Mesenchymal stem cell (in vitro differentiated cells and primary cell): Measurements from ENCODE around the gene ADCY3.

Experiments used
- DNase-seq: peaks from one replicate; pipeline ENCODE4 v3.0.0-alpha.2; 2013
- H2AFZ ChIP-seq: one replicate; pipeline ENCODE4 v1.6.1; 2013; ENCODE audit warnings: low read depth, mild to moderate bottlenecking, control low read depth, inconsistent platforms, low read length, moderate library complexity
- H2AK5ac ChIP-seq: 2 replicates; pipeline ENCODE4 v1.6.1; 2013; ENCODE audit warnings: low read length, moderate library complexity, mild to moderate bottlenecking, inconsistent platforms; ENCODE audit not compliant: severe bottlenecking
- H2BK120ac ChIP-seq: one replicate; pipeline ENCODE4 v1.6.1; 2013; ENCODE audit warnings: low read depth, mild to moderate bottlenecking, inconsistent platforms, low read length, moderate library complexity
- H2BK12ac ChIP-seq, 2 experiments: one replicate each; pipeline ENCODE4 v1.6.1; 2013; ENCODE audit warnings: inconsistent platforms in 2 of 2, low read length in 2 of 2, mild to moderate bottlenecking in 2 of 2, moderate library complexity in 2 of 2, control low read depth in 1 of 2
- H2BK15ac ChIP-seq: one replicate; pipeline ENCODE4 v1.6.1; 2013; ENCODE audit warnings: mild to moderate bottlenecking, low read depth, inconsistent platforms; ENCODE audit not compliant: poor library complexity, severe bottlenecking
- H2BK5ac ChIP-seq: 2 replicates; pipeline ENCODE4 v1.6.1; 2013; ENCODE audit warnings: low read depth, mild to moderate bottlenecking, low read length, control low read depth, inconsistent platforms; ENCODE audit not compliant: poor library complexity, severe bottlenecking
- H3K14ac ChIP-seq, 2 experiments: one replicate each; pipeline ENCODE4 v1.6.1; 2013; ENCODE audit warnings: inconsistent platforms in 2 of 2, low read length in 2 of 2, control low read depth in 1 of 2, mild to moderate bottlenecking in 1 of 2, moderate library complexity in 1 of 2
- H3K18ac ChIP-seq, 2 experiments: one replicate each; pipeline ENCODE4 v1.6.1; 2013; ENCODE audit warnings: inconsistent platforms in 2 of 2, low read length in 2 of 2, control low read depth in 1 of 2, low read depth in 1 of 2, mild to moderate bottlenecking in 1 of 2
- H3K23ac ChIP-seq, 2 experiments: one replicate each; pipeline ENCODE4 v1.6.1; 2013; ENCODE audit warnings: inconsistent platforms in 2 of 2, low read length in 2 of 2, mild to moderate bottlenecking in 2 of 2, moderate library complexity in 2 of 2, control low read depth in 1 of 2
- H3K27ac ChIP-seq: 2 replicates; pipeline ENCODE4 v1.5.1; 2013; ENCODE audit warnings: mild to moderate bottlenecking, moderate library complexity, low read length, control low read depth, inconsistent platforms; ENCODE audit not compliant: poor library complexity, severe bottlenecking
- H3K27me3 ChIP-seq, 2 experiments: 2 replicates each; pipeline versions ENCODE4 v1.6.1 to v1.7.0; 2013; ENCODE audit warnings: low read length in 2 of 2, mild to moderate bottlenecking in 2 of 2, moderate library complexity in 2 of 2, control low read depth in 1 of 2, inconsistent platforms in 1 of 2; ENCODE audit not compliant: control insufficient read depth in 1 of 2, insufficient read depth in 1 of 2
- H3K36me3 ChIP-seq, 2 experiments: 2 replicates each; pipeline versions ENCODE4 v1.6.1 to v1.7.0; 2013; ENCODE audit warnings: low read length in 2 of 2, control low read depth in 1 of 2, inconsistent platforms in 1 of 2, low read depth in 1 of 2, mild to moderate bottlenecking in 1 of 2; ENCODE audit not compliant: insufficient read depth in 2 of 2, control insufficient read depth in 1 of 2
- H3K4ac ChIP-seq, 2 experiments: one replicate each; pipeline ENCODE4 v1.6.1; 2013; ENCODE audit warnings: inconsistent platforms in 2 of 2, low read length in 2 of 2, mild to moderate bottlenecking in 2 of 2, moderate library complexity in 2 of 2, control low read depth in 1 of 2, low read depth in 1 of 2
- H3K4me1 ChIP-seq: 2 replicates; pipeline ENCODE4 v1.6.1; 2013; ENCODE audit warnings: low read depth, low read length, control low read depth; ENCODE audit not compliant: control insufficient read depth, insufficient read depth
- H3K4me2 ChIP-seq: 2 replicates; pipeline ENCODE4 v1.6.1; 2013; ENCODE audit warnings: low read length, mild to moderate bottlenecking, inconsistent platforms; ENCODE audit not compliant: poor library complexity, severe bottlenecking
- H3K4me3 ChIP-seq, 2 experiments: 2 replicates each; pipeline versions ENCODE4 v1.5.1 to v1.7.0; 2013; ENCODE audit warnings: low read length in 2 of 2, mild to moderate bottlenecking in 2 of 2, control low read depth in 1 of 2, low read depth in 1 of 2; ENCODE audit not compliant: insufficient read depth in 1 of 2
- H3K79me1 ChIP-seq: replicated peaks from 2 replicates; pipeline ENCODE4 v1.6.1; 2013; ENCODE audit warnings: mild to moderate bottlenecking, control low read depth, low read length, inconsistent platforms; ENCODE audit not compliant: poor library complexity, severe bottlenecking
- H3K9ac ChIP-seq: 2 replicates; pipeline ENCODE4 v1.7.0; 2013; ENCODE audit warnings: mild to moderate bottlenecking, low read length, moderate library complexity
- H3K9me3 ChIP-seq: 2 replicates; pipeline ENCODE4 v1.7.0; 2013; ENCODE audit warnings: mild to moderate bottlenecking, low read length; ENCODE audit not compliant: control insufficient read depth
- H4K8ac ChIP-seq: one replicate; pipeline ENCODE4 v1.6.1; 2013; ENCODE audit warnings: inconsistent platforms, mild to moderate bottlenecking, low read length, moderate library complexity
- H4K91ac ChIP-seq: one replicate; pipeline ENCODE4 v1.6.1; 2013; ENCODE audit warnings: mild to moderate bottlenecking, low read length, inconsistent platforms
- WGBS: methylation state at CpG from one replicate; pipeline ENCODE4 v1.1.7; 2013; ENCODE audit warnings: mixed read lengths; 5-methylcytosine and 5-hydroxymethylcytosine counted together

Gene ADCY3

DNA sequence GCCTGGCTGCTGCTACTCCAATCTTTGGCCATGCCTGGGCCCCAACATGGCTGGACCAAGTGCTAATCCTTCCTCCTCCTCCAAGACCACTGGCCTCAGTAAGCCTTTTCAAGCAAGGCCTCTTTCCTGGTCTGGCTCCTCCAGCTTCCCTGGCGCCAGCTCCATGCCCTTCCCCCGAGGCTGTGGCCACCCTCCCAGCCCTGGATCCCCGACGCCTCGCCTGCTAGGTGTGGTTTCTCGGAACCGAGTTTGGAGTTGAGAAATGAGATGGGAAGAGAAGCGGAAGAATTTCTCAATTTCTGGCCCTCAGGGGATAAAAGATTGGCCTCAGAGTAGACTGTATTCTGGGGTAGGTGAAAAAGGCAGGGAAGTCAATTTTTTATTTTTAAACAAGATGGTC is 46.4 kb downstream of the ADCY3 start:
- no peak overlapping the region for H2BK15ac ChIP-seq
- H3K9ac ChIP-seq = peak overlapping the region; percentile 25
- no peak overlapping the region for H2BK5ac ChIP-seq
- no peak overlapping the region for H4K8ac ChIP-seq
- H3K4me1 ChIP-seq = peaks cover 17% of the 10 kb centered on the region
- peak overlapping the region in 1 of 2 experiments; percentile 11 for H3K18ac ChIP-seq
- H3K9me3 ChIP-seq = no peaks in the 10 kb centered on the region
- H3K4me3 ChIP-seq = no peak overlapping the region
- peak overlapping the region; percentile 31 for H4K91ac ChIP-seq
- H3K4me2 ChIP-seq = no peak overlapping the region
- no peak overlapping the region for H2AK5ac ChIP-seq
- H3K27me3 ChIP-seq = no peaks in the 10 kb centered on the region
- peaks cover 22% of the 10 kb centered on the region for H3K79me1 ChIP-seq
- peak overlapping the region in 1 of 2 experiments; percentile 57 for H3K4ac ChIP-seq
- H3K23ac ChIP-seq = no peak overlapping the region
- WGBS = 99% methylated on average over 8 of the region's 8 CpGs
- no peak overlapping the region for H2AFZ ChIP-seq
- H3K27ac ChIP-seq = no peak overlapping the region
- no peak overlapping the region for H2BK120ac ChIP-seq
- peak overlapping the region; percentile 3 to 21 for H2BK12ac ChIP-seq
- H3K36me3 ChIP-seq = peaks cover 0 to 14% of the 10 kb centered on the region in 2 experiments
- DNase-seq = no peak
- peak overlapping the region in 1 of 2 experiments; percentile 35 for H3K14ac ChIP-seq

DNA sequence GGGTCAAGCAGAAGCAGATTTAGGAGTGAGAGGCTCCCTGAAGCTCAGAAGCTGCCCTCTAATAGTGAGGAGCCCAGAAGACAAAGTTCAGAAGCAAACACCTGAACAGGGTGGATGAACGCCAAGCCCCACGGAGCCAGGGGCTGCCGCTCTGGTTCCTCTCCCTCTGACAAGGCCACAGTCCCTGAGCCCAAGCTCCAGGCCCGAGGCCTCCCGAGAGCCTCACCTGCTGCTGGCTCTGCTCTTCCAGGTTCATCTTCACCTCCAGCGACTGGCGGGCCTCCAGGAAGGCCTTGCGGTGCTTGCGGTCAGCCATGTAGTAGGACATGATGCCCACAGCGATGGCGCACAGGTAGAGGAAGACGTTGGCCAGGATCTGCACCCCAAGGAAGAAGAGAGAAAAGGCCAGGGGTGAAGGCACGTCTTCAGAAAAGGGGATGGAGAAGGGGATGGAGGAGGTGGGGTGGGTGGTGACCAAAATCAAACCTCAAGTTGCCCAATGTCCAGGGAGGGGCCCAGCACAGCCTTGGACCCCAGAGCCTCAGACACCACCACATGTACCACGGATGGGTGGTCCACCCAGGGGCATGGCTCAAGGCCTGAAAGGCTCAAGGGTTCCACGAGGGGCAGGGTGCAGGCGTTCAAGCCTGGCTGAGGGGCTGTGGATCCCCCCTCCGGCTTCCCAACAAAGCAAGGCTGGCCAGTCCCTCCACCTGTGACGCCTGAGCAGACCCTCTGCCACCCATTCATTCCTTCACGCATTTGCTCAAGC is 47.5 kb downstream of the ADCY3 start:
- no peak overlapping the region for H3K4me2 ChIP-seq
- peak overlapping the region; percentile 50 for H4K8ac ChIP-seq
- peak overlapping the region; percentile 19 for H2AK5ac ChIP-seq
- no peak overlapping the region for H3K23ac ChIP-seq
- no peak overlapping the region for H2BK5ac ChIP-seq
- H3K4ac ChIP-seq = peak overlapping the region; percentile 47 to 57
- peak overlapping the region; percentile 15 to 44 for H3K18ac ChIP-seq
- no peak for DNase-seq
- 96% methylated on average over 19 of the region's 19 CpGs for WGBS
- no peak overlapping the region for H3K9ac ChIP-seq
- H3K14ac ChIP-seq = peak overlapping the region in 1 of 2 experiments; percentile 50
- no peaks in the 10 kb centered on the region for H3K9me3 ChIP-seq
- H3K4me1 ChIP-seq = peaks cover 17% of the 10 kb centered on the region
- peaks cover 20% of the 10 kb centered on the region for H3K79me1 ChIP-seq
- peak overlapping the region; percentile 58 for H4K91ac ChIP-seq
- H2BK15ac ChIP-seq = peak overlapping the region; percentile 68
- no peak overlapping the region for H3K27ac ChIP-seq
- H2AFZ ChIP-seq = no peak overlapping the region
- H2BK12ac ChIP-seq = peak overlapping the region; percentile 22 to 59
- peaks cover 0 to 14% of the 10 kb centered on the region in 2 experiments for H3K36me3 ChIP-seq
- no peaks in the 10 kb centered on the region for H3K27me3 ChIP-seq
- H3K4me3 ChIP-seq = no peak overlapping the region
- H2BK120ac ChIP-seq = peak overlapping the region; percentile 55

DNA sequence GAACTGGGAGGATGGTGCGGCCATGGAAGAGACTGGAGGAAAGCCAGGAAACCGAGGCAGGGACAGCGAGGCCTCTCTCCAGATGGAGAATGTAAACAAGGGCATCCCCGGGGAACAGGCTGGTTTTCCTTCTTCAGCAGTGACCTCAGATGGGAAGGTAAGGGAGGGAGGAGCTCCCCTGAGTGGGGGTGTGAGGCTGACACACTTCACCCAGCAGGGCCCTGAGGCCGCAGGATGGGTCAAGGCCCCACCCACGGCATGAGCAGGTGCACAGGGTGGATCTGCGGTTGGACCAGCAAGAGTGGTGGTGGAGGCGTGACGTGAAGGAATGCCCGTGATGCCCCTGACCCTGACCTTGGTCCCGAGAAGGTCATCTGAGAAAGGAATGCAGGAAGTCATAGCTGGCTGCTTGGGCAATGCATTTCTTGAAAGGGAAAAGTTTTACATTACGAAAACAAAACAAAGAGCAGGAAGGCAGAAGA is 48.1 kb downstream of the ADCY3 start:
- peaks cover 17% of the 10 kb centered on the region for H3K79me1 ChIP-seq
- no peak overlapping the region for H3K27ac ChIP-seq
- no peak overlapping the region for H3K4me2 ChIP-seq
- no peak overlapping the region for H3K14ac ChIP-seq
- H2AFZ ChIP-seq = no peak overlapping the region
- H3K23ac ChIP-seq = no peak overlapping the region
- peak overlapping the region; percentile 74 for H4K91ac ChIP-seq
- peaks cover 14% of the 10 kb centered on the region for H3K4me1 ChIP-seq
- WGBS = 59% methylated on average over 12 of the region's 12 CpGs
- no peak overlapping the region for H2BK15ac ChIP-seq
- H3K27me3 ChIP-seq = no peaks in the 10 kb centered on the region
- no peak overlapping the region for H2BK5ac ChIP-seq
- no peak overlapping the region for H3K9ac ChIP-seq
- no peak overlapping the region for H2BK120ac ChIP-seq
- no peak overlapping the region for H2BK12ac ChIP-seq
- peaks cover 0 to 14% of the 10 kb centered on the region in 2 experiments for H3K36me3 ChIP-seq
- no peak overlapping the region for H3K4me3 ChIP-seq
- H3K4ac ChIP-seq = no peak overlapping the region
- H3K9me3 ChIP-seq = no peaks in the 10 kb centered on the region
- peak; percentile 88 for DNase-seq
- H3K18ac ChIP-seq = peak overlapping the region in 1 of 2 experiments; percentile 3
- no peak overlapping the region for H2AK5ac ChIP-seq
- no peak overlapping the region for H4K8ac ChIP-seq

DNA sequence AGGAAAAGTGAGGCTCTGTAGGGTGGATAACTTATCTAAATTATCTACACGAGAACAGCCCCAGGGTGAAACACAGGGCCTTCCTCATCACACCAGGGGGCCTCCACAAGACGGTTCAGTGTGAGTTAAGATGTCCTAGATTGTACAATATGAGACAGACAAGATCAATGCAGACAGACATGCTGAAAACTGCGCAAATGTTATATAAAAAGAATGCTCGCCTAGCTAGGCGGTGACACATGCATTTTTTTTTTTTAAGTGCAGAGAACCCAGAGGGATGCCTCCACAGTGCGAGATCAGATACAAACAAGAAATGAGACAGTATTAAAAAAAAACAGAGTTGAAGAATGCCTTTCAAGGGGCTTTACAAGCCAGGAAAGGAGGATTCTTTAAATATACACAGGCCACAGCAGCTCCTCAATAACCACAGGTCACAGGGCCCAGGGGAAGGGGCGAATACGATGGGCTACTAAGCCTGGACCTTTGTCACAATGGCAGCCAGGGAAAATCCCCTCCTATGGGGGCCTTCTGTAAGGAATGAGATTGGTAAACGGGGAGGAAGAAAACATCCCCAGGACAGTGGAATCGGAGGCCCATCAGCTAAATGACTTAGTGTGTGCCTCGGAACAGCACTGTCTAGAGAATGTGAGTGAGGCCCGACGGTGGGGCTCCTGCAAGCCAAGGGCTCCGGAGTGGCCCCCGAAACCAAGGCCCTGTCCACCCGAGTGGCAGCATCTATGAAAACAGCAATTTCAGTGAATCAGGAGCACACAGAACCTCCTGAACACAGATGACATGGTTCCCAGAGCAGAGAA is 48.9 kb downstream of the ADCY3 start:
- H3K18ac ChIP-seq = no peak overlapping the region
- H3K23ac ChIP-seq = no peak overlapping the region
- H3K4me2 ChIP-seq = no peak overlapping the region
- H3K4me1 ChIP-seq = peaks cover 14% of the 10 kb centered on the region
- H4K91ac ChIP-seq = peak overlapping the region; percentile 74
- no peak overlapping the region for H2AFZ ChIP-seq
- DNase-seq = no peak
- H2BK12ac ChIP-seq = peak overlapping the region in 1 of 2 experiments; percentile 96
- peak overlapping the region; percentile 12 for H4K8ac ChIP-seq
- H2AK5ac ChIP-seq = no peak overlapping the region
- no peak overlapping the region for H3K4ac ChIP-seq
- no peak overlapping the region for H2BK5ac ChIP-seq
- H3K9me3 ChIP-seq = no peaks in the 10 kb centered on the region
- 91% methylated on average over 16 of the region's 16 CpGs for WGBS
- peaks cover 14% of the 10 kb centered on the region for H3K79me1 ChIP-seq
- no peak overlapping the region for H3K27ac ChIP-seq
- H2BK15ac ChIP-seq = no peak overlapping the region
- H3K14ac ChIP-seq = no peak overlapping the region
- H2BK120ac ChIP-seq = peak overlapping the region; percentile 54
- H3K27me3 ChIP-seq = no peaks in the 10 kb centered on the region
- no peak overlapping the region for H3K4me3 ChIP-seq
- H3K9ac ChIP-seq = no peak overlapping the region
- H3K36me3 ChIP-seq = peaks cover 0 to 14% of the 10 kb centered on the region in 2 experiments
